GM12878 (cell line): Measurements from ENCODE around the gene CD2. TPM values are rescaled to one million over a fixed set of nuclear protein-coding genes. Genes with fewer than 3 reads are reported as not detected.

Source experiments
- ASH2L ChIP-seq: fragments of 300-600, 200-600 bp; sonication (generic); IDR thresholded peaks from 2 replicates; pipeline ENCODE4 v1.6.1; 2017; ENCODE audit warnings: low read depth, mild to moderate bottlenecking, borderline replicate concordance
- EGR1 ChIP-seq, 2 experiments: IDR thresholded peaks; 1 replicate in 1 of 2; 2 replicates in 1 of 2; pipeline ENCODE4 v1.6.1; 2011 to 2012; ENCODE audit warnings: low read depth in 2 of 2, low read length in 2 of 2, borderline replicate concordance in 1 of 2, mild to moderate bottlenecking in 1 of 2, moderate library complexity in 1 of 2
- MTA2 ChIP-seq: fragments of 450-650 bp; IDR thresholded peaks from 2 replicates; pipeline ENCODE4 v1.6.1; 2016; ENCODE audit warnings: low read depth, mild to moderate bottlenecking, moderate library complexity
- NR2C2 ChIP-seq: IDR thresholded peaks from 2 replicates; pipeline ENCODE4 v1.6.1; 2011; ENCODE audit warnings: borderline replicate concordance, low read depth; ENCODE audit not compliant: control insufficient read depth, insufficient read length
- NRF1 ChIP-seq: conservative IDR thresholded peaks from 2 replicates; pipeline ENCODE4 v1.6.1; 2011; ENCODE audit warnings: mild to moderate bottlenecking, low read depth, low read length, improper control_type of control experiment
- PBX3 ChIP-seq: IDR thresholded peaks from 2 replicates; pipeline ENCODE4 v1.6.1; 2011; ENCODE audit warnings: mild to moderate bottlenecking, low read depth, low read length, moderate library complexity; ENCODE audit not compliant: insufficient replicate concordance
- SMC3 ChIP-seq: IDR thresholded peaks from 2 replicates; pipeline ENCODE4 v1.6.1; 2011; ENCODE audit warnings: low read length, improper control_type of control experiment, borderline replicate concordance
- ZBTB40 ChIP-seq: fragments of 450-650 bp; IDR thresholded peaks from 2 replicates; pipeline ENCODE4 v1.6.1; 2016; ENCODE audit warnings: mild to moderate bottlenecking, moderate library complexity, borderline replicate concordance
- polyA plus RNA-seq, 11 experiments: library from polyadenylated mRNA; depleted of rRNA in 4 of 11; unstranded in 6 of 11; stranded (reverse) in 5 of 11; fragments of >200 nt; fragmentation: Nextera tagmentation in 4 of 11; fragmentation: Illumina TruSeq in 1 of 11; extraction: Ambion mirVana in 4 of 11; extraction: Trizol in 1 of 11; gene quantifications; 1 replicate in 1 of 11; 2 replicates in 10 of 11; pipeline versions ENCODE4 v1.2.1 to v1.2.3, GENCODE V29; 2011 to 2016; ENCODE audit warnings: inconsistent platforms in 2 of 11, missing spikeins in 2 of 11, low read depth in 1 of 11
- total RNA-seq, 4 experiments: library from RNA; depleted of rRNA in 3 of 4; stranded (reverse); fragments of >200 nt in 3 of 4; fragmentation: Illumina TruSeq in 1 of 4; extraction: Trizol in 1 of 4; gene quantifications; 2 replicates each; pipeline versions ENCODE4 v1.2.1 to v1.2.3, GENCODE V29; 2013 to 2021

Gene CD2
- total and polyA plus RNA-seq, 10 of the 15 experiments (the other 5 are each of a cell fraction or from before 2014, with no cell fraction given) = 0.15 to 4.3 (median 2.8) TPM

GRCh38 chr1:116764466-116764898 lies 10.3 kb downstream of the CD2 start (continued):
- TF ChIP-seq ZBTB40 (no peak), NRF1 (no peak), NR2C2 (no peak), EGR1 (IDR thresholded peaks at IDR 0.05; ENCODE audit: borderline replicate concordance in 1 of 2, low read depth in 2 of 2, low read length in 2 of 2) (no peak), SMC3 (no peak), ASH2L (no peak), MTA2 (peak; percentile 69), PBX3 (no peak)
